GM18508 (cell line): ENCODE measurements around the gene TMC2.
"Not testable (repeated sequence)": the region's sequence is repeated elsewhere in the genome, so short reads cannot be mapped to it uniquely, and the experiment has no call there.

Source experiments
- ATAC-seq: cut with Tn5 transposase; IDR thresholded peaks from one replicate; pipeline ENCODE4 v1.9.1; 2021; ENCODE audit warnings: moderate number of reproducible peaks; ENCODE audit not compliant: insufficient read depth, unreplicated experiment

TMC2 gene

GRCh38 chr20:2536560-2536986 lies at the start of gene TMC2:
TSS of gene TMC2 (plus strand) at chr20:2536573. CDS start at chr20:2536622, 49 bp downstream.
- ATAC-seq = no peak

- ATAC-seq = not testable (repeated sequence)
Measured at GRCh38 chr20:2502808-2503384, 33.5 kb upstream of the TMC2 start.

GRCh38 chr20:2504803-2505202 lies 31.6 kb upstream of the TMC2 start:
- ATAC-seq = not testable (repeated sequence)

- not testable (repeated sequence) for ATAC-seq
Measured at GRCh38 chr20:2506426-2506825, 29.9 kb upstream of the TMC2 start.

GRCh38 chr20:2507464-2507863 lies 28.9 kb upstream of the TMC2 start:
- ATAC-seq = no peak

- ATAC-seq = no peak
Measured at GRCh38 chr20:2507875-2508630, 28.3 kb upstream of the TMC2 start.

- ATAC-seq = peak; percentile 73
Measured at GRCh38 chr20:2508631-2509467, 27.5 kb upstream of the TMC2 start, which contains the start of gene ZNF343. TSS of gene ZNF343 (minus strand) at chr20:2508915. CDS start at chr20:2493895, 15,020 bp downstream.

- ATAC-seq = no peak
Measured at GRCh38 chr20:2509468-2509781, 26.9 kb upstream of the TMC2 start.

GRCh38 chr20:2509794-2510193 lies 26.6 kb upstream of the TMC2 start:
- ATAC-seq = no peak

- no peak for ATAC-seq
Measured at GRCh38 chr20:2515203-2515602, 21.2 kb upstream of the TMC2 start.

GRCh38 chr20:2516399-2516798 lies 20.0 kb upstream of the TMC2 start:
- ATAC-seq = no peak

- no peak for ATAC-seq
Measured at GRCh38 chr20:2518096-2518495, 18.3 kb upstream of the TMC2 start.

- no peak for ATAC-seq
Measured at GRCh38 chr20:2518558-2518957, 17.8 kb upstream of the TMC2 start.

- no peak for ATAC-seq
Measured at GRCh38 chr20:2519115-2519809, 17.1 kb upstream of the TMC2 start.

GRCh38 chr20:2520617-2521016 lies 15.8 kb upstream of the TMC2 start:
- no peak for ATAC-seq

- no peak for ATAC-seq
Measured at GRCh38 chr20:2521369-2522305, 14.7 kb upstream of the TMC2 start.

- not testable (repeated sequence) for ATAC-seq
Measured at GRCh38 chr20:2522826-2523429, 13.4 kb upstream of the TMC2 start.

GRCh38 chr20:2523919-2524708 lies 12.3 kb upstream of the TMC2 start:
- no peak for ATAC-seq
